Pons (tissue), 1 donor: Measurements from ENCODE around the gene ADAP1.

Experiments used
- DNase-seq: peaks from one replicate; pipeline ENCODE4 v3.0.0-alpha.2; 2016; ENCODE audit warnings: low spot score

Gene ADAP1

GRCh38 chr7:988963-989529 lies 34.6 kb upstream of the ADAP1 start:
- no peak for DNase-seq

- no peak for DNase-seq
Measured at GRCh38 chr7:988426-988911, 34.0 kb upstream of the ADAP1 start.

DNA sequence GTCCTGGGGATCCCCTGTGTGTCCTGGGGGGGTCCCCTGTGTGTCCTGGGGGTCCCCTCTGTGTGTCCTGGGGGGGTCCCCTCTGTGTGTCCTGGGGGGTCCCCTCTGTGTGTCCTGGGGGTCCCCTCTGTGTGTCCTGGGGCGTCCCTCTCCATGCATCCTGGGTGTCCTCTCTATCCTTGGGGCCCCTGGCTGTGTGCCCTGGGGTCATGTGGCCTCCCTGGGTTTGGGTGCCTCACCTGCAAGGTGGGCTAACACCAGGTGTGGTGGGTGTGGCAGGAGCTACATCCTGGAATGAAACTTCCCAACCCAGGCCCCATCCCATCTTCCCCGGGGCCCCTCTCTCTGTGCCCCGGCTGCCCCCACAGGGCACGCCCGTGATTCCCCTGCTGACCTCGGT lies 33.4 kb upstream of the ADAP1 start:
- DNase-seq = no peak

- no peak for DNase-seq
Measured at GRCh38 chr7:986766-987751, 32.6 kb upstream of the ADAP1 start.

DNA sequence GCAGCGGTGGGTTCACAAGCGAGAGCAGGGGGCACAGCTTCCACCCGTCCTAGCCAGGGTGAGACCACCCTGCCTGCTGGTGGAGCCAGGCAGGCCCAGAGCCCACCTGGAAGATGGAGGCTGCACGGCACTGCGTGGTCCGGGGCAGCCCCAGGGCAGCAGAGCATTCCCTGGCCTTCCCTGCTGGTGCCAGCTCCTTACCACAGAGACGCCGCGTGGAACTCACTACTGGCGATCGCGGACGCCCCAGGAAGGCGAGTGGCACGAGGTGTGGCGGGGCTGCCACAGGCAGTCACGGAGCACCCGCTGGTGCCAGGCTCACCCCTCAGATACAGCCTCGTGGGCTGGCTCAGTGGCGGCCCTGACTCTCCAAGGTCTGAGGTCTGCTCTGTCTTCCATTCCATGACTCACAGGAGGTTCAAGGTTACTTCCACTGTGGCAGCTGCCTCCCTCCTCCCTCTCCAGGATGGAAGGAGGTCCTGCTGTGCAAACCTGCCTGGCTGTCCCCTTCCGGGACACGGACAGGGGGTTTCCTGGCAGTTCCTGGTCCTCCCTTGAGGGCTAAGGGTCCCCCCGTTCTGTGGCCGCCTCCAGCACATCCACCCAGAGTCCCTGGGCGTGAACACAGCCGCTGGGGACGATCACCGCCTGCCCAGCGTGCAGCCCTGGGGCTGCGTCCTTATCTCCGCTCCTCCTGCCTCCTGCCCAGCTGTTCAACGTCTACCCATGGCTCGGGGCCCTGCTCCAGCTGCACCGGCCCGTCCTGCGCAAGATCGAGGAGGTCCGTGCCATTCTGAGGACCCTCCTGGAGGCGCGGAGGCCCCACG lies 31.6 kb upstream of the ADAP1 start:
- DNase-seq = no peak

DNA sequence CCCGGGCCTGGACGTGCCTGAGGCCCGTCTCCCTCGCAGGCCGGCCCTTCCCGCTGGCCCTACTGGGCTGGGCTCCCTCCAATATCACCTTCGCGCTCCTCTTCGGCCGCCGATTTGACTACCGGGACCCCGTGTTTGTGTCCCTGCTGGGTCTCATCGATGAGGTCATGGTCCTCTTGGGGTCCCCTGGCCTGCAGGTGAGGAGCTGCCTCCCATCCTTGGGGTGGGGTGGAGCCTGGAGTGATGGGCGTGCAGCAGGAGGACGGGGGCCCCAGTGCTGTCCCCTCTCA lies 30.6 kb upstream of the ADAP1 start:
- no peak for DNase-seq

DNA sequence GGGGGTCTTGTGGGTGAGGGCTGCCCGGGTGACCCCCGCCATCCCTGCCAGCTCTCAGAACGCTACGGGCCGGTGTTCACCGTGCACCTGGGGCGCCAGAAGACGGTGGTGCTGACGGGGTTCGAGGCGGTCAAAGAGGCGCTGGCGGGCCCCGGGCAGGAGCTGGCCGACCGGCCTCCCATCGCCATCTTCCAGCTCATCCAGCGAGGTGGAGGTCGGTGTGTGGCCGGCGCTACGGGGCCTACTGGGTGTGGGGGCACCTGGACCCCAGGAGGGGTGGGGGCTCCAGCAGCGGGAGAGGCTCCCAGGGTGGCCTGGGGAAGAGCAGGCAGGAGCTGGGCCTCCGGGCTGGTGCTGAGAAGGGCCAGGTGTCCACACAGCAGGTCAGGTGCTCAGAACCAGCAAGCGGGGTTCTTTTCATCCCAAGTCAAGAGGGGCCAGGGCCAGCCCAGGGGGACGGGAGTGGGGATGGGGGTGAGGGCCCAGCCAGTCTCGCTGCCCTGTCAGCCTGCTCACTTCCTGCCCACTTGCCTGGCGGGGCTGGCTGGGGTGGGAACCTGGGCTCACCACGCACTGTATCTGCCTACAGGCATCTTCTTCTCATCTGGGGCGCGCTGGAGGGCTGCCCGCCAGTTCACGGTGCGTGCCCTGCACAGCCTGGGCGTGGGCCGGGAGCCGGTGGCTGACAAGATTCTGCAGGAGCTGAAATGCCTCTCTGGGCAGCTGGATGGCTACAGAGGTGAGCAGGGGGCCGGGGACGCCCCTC lies 30.1 kb upstream of the ADAP1 start:
- DNase-seq = no peak

DNA sequence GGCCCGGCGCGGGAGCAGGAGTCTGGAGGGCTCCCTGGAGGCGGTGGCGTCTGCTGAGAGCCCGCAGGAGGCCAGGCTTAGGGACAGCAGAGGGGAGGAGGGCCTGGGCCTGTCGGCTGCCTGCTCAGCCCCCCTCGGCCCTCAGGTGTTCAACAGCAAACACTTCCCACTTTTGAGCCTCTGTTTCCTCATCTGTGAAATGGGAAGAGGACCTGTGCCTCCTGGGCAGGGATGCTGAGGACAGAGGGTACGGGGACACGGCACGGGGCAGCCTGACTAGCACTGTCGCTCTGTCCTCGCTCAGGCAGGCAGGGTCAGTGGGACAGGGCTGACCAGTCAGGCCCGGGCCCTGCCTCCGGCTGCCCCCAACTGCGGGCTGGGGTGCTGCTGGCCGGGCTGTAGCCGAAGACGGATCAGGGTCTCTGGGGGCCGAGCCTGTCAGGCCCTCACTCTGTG lies 29.2 kb upstream of the ADAP1 start:
- DNase-seq = no peak

DNA sequence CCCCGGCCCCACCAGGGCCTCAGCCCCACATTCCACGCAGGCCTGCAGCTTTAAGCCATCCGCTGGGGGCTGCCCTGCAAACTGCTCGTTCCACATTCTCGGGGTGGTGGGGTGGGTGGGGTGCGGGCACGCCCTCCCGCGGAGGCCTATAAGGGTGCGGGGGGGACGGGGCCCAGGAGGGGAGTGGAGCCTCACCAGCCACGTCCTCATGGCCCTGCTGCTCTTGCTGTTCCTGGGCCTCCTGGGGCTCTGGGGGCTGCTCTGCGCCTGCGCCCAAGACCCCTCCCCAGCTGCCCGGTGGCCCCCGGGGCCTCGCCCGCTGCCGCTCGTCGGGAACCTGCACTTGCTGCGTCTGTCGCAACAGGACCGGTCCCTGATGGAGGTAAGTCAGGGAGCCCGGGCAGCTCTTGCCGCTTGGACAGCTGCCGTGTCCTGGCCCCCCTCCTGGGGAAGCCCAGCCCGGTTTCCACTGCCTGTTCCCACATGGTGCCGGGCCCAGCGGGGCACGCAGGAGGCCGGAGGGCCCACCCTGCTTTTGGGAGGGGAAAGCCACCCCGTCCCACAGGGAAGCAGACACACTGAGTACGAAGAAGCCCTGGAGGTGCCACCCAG lies 28.6 kb upstream of the ADAP1 start, which contains the start of gene CYP2W1:
TSS of gene CYP2W1 (plus strand) at position 178 of the 612 bp plus-strand sequence. CDS start at position 209, 31 bp downstream.
- DNase-seq = no peak

DNA sequence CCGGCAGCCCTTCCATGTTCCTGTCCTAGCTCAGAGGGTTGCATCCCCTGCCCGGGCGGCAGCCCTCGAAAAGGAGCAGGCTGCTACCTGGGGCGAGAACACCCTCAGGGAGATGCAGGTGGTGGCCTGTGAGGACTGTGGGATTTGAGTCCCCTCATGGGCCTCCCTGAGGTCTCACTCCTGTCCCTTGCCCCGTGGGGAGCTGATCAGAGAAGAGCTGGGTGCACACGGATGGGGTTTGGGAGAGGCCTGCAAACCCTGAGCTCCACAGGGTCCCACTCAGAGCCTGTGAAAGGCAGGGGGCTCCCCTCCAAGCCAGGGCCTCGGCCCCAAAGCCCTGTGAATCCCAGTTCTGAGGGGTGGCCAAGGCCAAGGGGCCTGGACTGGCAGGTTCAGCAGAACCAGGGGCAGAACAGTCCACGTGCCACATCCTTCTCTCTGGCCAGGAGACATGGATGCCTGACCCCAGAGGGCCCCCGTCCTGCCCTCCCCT lies 28.1 kb upstream of the ADAP1 start:
- no peak for DNase-seq

DNA sequence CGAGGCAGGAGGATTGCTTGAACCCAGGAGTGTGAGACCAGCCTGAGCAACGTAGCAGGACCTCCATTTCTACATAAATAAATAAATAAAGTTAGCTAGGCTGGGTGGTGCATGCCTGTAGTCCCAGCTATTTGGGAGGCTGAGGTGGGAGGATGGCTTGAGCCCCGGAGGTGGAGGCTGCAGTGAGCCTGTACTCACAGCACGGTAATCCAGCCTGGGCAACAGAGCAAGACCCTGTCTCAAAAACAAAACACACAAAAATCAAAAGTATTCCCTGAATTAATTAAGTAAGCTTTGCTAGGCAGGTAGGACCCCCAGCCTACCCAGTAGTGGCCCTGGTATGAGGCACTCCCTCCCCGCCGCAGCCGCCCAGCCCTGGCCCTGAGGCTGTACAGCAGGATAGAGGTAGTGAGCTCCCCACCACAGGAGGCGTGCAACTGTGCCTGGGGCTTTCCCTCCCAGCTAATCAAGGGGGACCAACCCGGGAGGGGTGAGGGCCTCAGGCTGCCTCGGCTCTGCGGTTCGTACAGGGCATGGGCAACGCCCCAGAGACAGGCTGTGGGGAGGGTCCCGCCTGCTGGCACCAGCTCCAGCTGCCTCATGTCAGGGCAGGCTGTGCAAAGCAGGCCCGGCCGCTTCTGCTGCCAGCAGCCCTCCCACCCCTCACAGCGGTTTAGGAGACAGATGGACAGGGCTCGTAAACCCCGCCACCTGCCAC lies 27.5 kb upstream of the ADAP1 start:
- no peak for DNase-seq

GRCh38 chr7:979886-980571 lies 25.5 kb upstream of the ADAP1 start:
- DNase-seq = no peak

DNA sequence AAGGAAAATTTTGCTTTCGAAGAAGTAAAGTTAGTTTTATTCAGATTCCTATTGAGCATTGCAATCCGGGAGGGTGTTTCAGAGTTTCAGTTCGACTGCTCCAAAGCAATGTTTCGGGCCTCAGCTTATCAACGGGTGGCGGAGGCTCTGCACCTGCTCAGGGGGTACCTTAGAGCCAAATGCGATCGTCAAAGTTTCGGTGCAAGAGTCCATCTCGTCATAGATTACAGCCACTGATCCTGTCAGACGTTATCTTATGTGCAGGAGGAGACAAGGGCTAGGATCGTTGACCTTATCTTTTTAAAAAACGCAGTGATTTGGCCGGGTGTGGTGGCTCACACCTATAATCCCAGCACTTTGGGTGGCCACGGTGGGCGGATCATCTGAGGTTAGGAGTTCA lies 24.7 kb upstream of the ADAP1 start:
- no peak for DNase-seq

DNA sequence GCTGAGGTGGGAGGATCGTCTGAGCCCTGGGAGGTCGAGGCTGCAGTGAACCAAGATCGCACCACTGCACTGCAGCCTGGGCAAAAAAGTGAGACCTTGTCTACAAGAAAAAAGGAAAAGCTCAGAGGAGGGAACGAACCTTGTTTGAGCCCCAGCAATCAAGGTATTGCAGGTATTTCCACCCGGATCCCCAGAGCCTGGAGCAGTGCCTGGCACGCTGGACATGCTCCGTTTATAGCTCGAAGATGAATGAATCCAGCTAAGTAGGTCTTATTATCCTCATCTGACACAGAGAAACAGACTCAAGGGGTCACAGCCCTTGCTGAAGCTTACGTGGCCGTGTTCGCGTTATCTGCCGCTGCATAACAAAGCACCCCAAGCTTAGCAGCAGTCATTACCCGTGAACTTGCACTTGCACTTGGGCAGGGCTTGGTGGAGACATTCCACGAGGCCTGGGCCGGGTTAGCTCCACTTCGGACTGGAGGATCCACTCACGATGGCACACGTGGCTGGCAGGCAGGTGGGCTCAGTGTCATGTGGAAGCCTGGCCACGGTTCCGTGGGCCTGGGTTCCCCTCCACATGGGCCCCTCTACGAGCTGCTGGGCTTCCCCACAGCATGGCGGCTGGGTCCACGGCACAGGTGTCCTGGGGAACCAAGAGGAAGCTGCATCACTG lies 24.1 kb upstream of the ADAP1 start:
- DNase-seq = no peak

GRCh38 chr7:978049-978346 lies 23.5 kb upstream of the ADAP1 start:
- DNase-seq = no peak

DNA sequence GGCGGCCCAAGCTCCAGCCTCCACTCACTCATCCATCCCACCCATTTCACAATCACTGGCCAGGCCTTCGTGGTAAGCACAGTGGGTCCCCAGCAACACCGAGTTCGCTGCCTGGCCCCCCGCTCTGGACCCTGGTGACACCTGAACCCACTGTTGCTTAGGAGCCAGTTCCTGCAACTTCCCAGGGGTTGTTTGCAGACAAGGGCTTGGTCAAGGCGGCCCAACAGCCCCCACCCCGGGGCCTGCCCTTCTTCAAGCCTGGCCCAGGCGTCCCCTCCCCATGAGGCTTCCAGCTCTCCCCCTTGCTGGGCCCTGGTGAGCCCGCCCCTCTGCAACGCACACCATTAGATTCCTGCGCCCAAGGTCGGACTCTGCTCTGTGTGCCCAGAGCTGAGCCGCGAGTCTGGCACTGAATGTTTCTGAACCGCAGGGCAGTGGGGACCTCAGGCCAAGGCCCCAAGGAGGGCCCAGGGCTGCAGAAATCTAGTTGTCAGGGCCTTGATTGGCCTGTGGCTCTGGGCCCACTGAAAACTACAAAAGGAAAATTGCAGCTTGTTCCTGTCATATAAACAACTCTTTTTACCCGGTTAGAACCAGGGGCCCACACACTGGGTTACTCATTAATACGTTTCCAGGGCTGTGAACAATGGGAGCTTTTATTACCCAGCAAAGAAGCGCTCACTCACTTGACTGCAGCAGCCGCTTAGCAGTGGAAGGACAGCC lies 23.0 kb upstream of the ADAP1 start:
- peak; percentile 98 for DNase-seq

- no peak for DNase-seq
Measured at GRCh38 chr7:976901-977325, 22.4 kb upstream of the ADAP1 start.

DNA sequence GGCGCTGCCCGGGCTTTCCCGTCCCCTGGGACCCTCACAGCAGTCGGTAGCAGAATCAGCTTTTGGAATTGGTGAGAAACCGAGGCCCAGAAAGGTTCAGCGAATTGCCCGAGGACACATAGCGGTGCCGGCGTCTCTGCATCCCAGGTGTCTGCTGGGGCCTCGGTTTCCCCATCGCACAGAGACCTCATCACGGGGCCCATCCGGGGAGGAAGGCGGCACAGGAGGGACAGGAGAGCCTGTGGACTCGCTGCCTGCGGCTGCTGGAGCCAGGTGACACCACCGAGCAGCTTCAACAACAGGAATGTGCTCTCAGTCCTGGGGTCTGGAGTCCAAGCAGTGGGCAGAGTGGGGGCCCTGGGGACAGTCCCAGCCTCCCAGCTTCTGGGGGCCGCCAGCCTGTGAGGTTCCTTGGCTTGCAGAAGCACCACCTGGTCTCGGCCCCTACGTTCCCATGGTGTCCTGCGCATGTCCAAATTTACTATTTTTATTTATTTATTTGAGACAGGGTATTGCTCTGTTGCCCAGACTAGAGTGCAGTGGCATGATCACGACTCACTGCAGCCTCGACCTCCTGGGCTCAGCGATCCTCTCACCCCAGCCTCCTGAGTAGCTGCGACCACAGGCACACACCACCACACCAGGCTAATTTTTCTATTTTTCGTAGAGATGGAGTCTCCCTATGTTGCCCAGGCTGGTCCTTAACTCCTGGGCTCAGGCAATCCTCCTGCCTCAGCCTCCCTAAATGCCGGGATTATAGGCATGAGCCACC lies 21.4 kb upstream of the ADAP1 start:
- no peak for DNase-seq
